Measurements from ENCODE around the gene IFI27. TPM values are rescaled to one million over a fixed set of nuclear protein-coding genes. Genes with fewer than 3 reads are reported as not detected.

IFI27 gene
- total RNA-seq, 1 donor from 2014 or later, result 1.5 TPM

GRCh38 chr14:94081386-94081820 lies 29.1 kb upstream of the IFI27 start:
- Mint-ChIP-seq H3K27me3 (ENCODE audit: low read depth) (no peaks in the 10 kb centered on the region), H3K36me3 (ENCODE audit: low read depth) (peaks cover 13% of the 10 kb centered on the region), H3K4me3 (ENCODE audit: unreplicated experiment) (peak overlapping the region; percentile 100), H3K27ac (ENCODE audit: unreplicated experiment) (peak overlapping the region; percentile 99), H3K4me1 (ENCODE audit: low read depth) (peaks cover 44% of the 10 kb centered on the region), H3K9me3 (ENCODE audit: low read depth) (peaks cover 4% of the 10 kb centered on the region)
- no peak for DNase-seq (ENCODE audit: low spot score)
- TF ChIP-seq CTCF (IDR thresholded peaks at IDR 0.05), result no peak

GRCh38 chr14:94087891-94088290 lies 22.6 kb upstream of the IFI27 start:
- Mint-ChIP-seq H3K4me1 (ENCODE audit: low read depth) (no peaks in the 10 kb centered on the region), H3K9me3 (ENCODE audit: low read depth) (peaks cover 4% of the 10 kb centered on the region), H3K36me3 (ENCODE audit: low read depth) (peaks cover 3% of the 10 kb centered on the region), H3K4me3 (ENCODE audit: unreplicated experiment) (no peak overlapping the region), H3K27me3 (ENCODE audit: low read depth) (no peaks in the 10 kb centered on the region), H3K27ac (ENCODE audit: unreplicated experiment) (no peak overlapping the region)
- no peak for TF ChIP-seq CTCF (IDR thresholded peaks at IDR 0.05)
- no peak for DNase-seq (ENCODE audit: low spot score)

DNA sequence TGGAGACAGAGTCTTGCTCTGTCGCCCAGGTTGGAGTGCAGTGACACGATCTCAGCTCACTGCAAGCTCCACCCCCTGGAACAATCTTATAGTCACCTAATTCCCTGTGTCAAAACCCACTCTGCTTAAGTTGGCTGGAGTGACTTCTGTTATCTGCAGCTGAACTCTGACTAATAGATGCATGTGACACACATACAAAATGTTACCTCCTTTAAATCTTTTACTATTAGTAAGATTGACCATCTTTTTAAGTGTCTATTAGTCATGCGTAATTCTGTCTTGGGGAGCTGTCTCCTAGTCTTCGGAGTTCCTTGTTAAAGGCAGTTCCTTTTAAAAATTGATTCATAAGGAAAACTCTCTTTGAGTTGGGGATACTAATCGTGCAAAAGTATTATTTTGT lies 22.0 kb upstream of the IFI27 start:
- DNase-seq (ENCODE audit: low spot score), result no peak
- Mint-ChIP-seq H3K4me1 (ENCODE audit: low read depth) (no peaks in the 10 kb centered on the region), H3K27ac (ENCODE audit: unreplicated experiment) (no peak overlapping the region), H3K27me3 (ENCODE audit: low read depth) (no peaks in the 10 kb centered on the region), H3K9me3 (ENCODE audit: low read depth) (peaks cover 4% of the 10 kb centered on the region), H3K36me3 (ENCODE audit: low read depth) (peaks cover 2% of the 10 kb centered on the region), H3K4me3 (ENCODE audit: unreplicated experiment) (no peak overlapping the region)
- TF ChIP-seq CTCF (IDR thresholded peaks at IDR 0.05), result no peak

DNA sequence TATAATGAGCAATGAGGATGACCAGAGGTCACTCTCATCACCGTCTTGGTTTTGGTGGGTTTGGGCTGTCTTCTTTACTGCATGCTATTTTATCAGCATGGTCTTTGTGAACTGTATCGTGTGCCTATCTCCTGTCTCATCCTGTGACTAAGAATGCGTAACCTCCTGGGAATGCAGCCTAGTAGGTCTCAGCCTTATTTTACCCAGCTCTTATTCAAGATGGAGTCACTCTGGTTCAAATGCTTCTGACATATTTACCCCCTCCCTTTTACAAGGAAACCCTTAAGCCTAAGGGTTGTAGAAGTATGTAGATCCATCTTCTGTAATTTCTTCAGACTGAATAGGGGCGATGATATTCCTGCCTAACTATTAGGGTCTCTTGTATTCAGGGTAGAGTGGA lies 21.1 kb upstream of the IFI27 start:
- no peak for TF ChIP-seq CTCF (IDR thresholded peaks at IDR 0.05)
- no peaks in the 10 kb centered on the region for H3K27me3 Mint-ChIP-seq (ENCODE audit: low read depth)
- no peak overlapping the region for H3K4me3 Mint-ChIP-seq (ENCODE audit: unreplicated experiment)
- peaks cover 2% of the 10 kb centered on the region for H3K36me3 Mint-ChIP-seq (ENCODE audit: low read depth)
- peaks cover 4% of the 10 kb centered on the region for H3K9me3 Mint-ChIP-seq (ENCODE audit: low read depth)
- H3K27ac Mint-ChIP-seq (ENCODE audit: unreplicated experiment), result no peak overlapping the region
- no peaks in the 10 kb centered on the region for H3K4me1 Mint-ChIP-seq (ENCODE audit: low read depth)
- no peak for DNase-seq (ENCODE audit: low spot score)

DNA sequence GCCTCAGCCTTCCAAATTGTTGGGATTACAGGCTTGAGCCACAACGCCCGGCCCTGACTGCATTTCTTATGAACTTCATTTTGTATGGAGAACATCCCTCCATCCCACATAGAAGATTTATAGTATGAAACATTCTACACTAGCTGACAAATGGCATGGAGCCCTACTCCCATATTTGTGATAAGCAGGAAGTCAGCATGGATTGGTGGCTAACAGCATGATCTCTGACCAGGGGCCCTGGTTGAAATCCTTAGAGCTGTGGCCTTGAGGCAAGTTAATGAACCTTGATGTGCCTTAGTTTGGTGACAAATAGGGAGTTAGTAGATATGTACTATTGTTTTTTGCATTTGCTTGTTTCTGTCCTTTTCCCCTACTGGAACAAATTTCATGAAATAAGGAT lies 17.1 kb upstream of the IFI27 start:
- Mint-ChIP-seq H3K36me3 (ENCODE audit: low read depth) (peaks cover 7% of the 10 kb centered on the region), H3K9me3 (ENCODE audit: low read depth) (no peaks in the 10 kb centered on the region), H3K4me1 (ENCODE audit: low read depth) (no peaks in the 10 kb centered on the region), H3K4me3 (ENCODE audit: unreplicated experiment) (no peak overlapping the region), H3K27ac (ENCODE audit: unreplicated experiment) (no peak overlapping the region), H3K27me3 (ENCODE audit: low read depth) (no peaks in the 10 kb centered on the region)
- DNase-seq (ENCODE audit: low spot score), result no peak
- TF ChIP-seq CTCF (IDR thresholded peaks at IDR 0.05), result no peak
